ENCODE results near the gene STMND1.

STMND1 gene

GRCh38 chr6:17098538-17098937 is 3.3 kb upstream of the STMND1 start:
- DNase-seq (ENCODE audit: low spot score): no peak

GRCh38 chr6:17099401-17100059 is 2.3 kb upstream of the STMND1 start:
- DNase-seq (ENCODE audit: low spot score): no peak

- DNase-seq (ENCODE audit: low spot score): no peak
Observed at GRCh38 chr6:17100806-17101205, 1.0 kb upstream of the STMND1 start.

GRCh38 chr6:17102258-17102870 is 514 bp downstream of the STMND1 start:
- DNase-seq (ENCODE audit: low spot score): no peak

- DNase-seq (ENCODE audit: low spot score): no peak
Observed at GRCh38 chr6:17103715-17104114, 1.9 kb downstream of the STMND1 start.

GRCh38 chr6:17107863-17108262 is 6.0 kb downstream of the STMND1 start:
- DNase-seq (ENCODE audit: low spot score): no peak

GRCh38 chr6:17115251-17116116 is 13.6 kb downstream of the STMND1 start:
- DNase-seq (ENCODE audit: low spot score): no peak

- no peak for DNase-seq (ENCODE audit: low spot score)
Observed at GRCh38 chr6:17116117-17116440, 14.2 kb downstream of the STMND1 start.

GRCh38 chr6:17120019-17120418 is 18.2 kb downstream of the STMND1 start:
- DNase-seq (ENCODE audit: low spot score): no peak

GRCh38 chr6:17125407-17125806 is 23.6 kb downstream of the STMND1 start:
- DNase-seq (ENCODE audit: low spot score): no peak

GRCh38 chr6:17130786-17131185 is 28.9 kb downstream of the STMND1 start:
- no peak for DNase-seq (ENCODE audit: low spot score)

- DNase-seq (ENCODE audit: low spot score): no peak
Observed at GRCh38 chr6:17132967-17133366, 31.1 kb downstream of the STMND1 start.

- no peak for DNase-seq (ENCODE audit: low spot score)
Observed at GRCh38 chr6:17138033-17138432, 36.2 kb downstream of the STMND1 start.

- DNase-seq (ENCODE audit: low spot score): no peak
Observed at GRCh38 chr6:17144016-17144415, 42.2 kb downstream of the STMND1 start.

- DNase-seq (ENCODE audit: low spot score): no peak
Observed at GRCh38 chr6:17149571-17149970, 47.7 kb downstream of the STMND1 start.

GRCh38 chr6:17150096-17150495 is 48.2 kb downstream of the STMND1 start:
- DNase-seq (ENCODE audit: low spot score): no peak

- no peak for DNase-seq (ENCODE audit: low spot score)
Observed at GRCh38 chr6:17151888-17152287, 50.0 kb downstream of the STMND1 start.

GRCh38 chr6:17152703-17153102 is 50.9 kb downstream of the STMND1 start:
- no peak for DNase-seq (ENCODE audit: low spot score)

GRCh38 chr6:17156112-17156921 is 54.5 kb downstream of the STMND1 start:
- peak; percentile 92 for DNase-seq (ENCODE audit: low spot score)

GRCh38 chr6:17156966-17157365 is 55.1 kb downstream of the STMND1 start:
- DNase-seq (ENCODE audit: low spot score): no peak

- no peak for DNase-seq (ENCODE audit: low spot score)
Observed at GRCh38 chr6:17157617-17158016, 55.8 kb downstream of the STMND1 start.

- DNase-seq (ENCODE audit: low spot score): no peak
Observed at GRCh38 chr6:17159240-17159639, 57.4 kb downstream of the STMND1 start.
